Cerebellar nuclear complex (tissue), 1 donor: ENCODE data around the gene CDCA8.
"Not testable (repeated sequence)": the region's sequence is repeated elsewhere in the genome, so short reads cannot be mapped to it uniquely, and the experiment has no call there.

ENCODE experiments used
- DNase-seq, 2 experiments: peaks; one replicate each; lab custom pipeline; 2025; lab: John Stamatoyannopoulos, UW

Gene CDCA8

DNA sequence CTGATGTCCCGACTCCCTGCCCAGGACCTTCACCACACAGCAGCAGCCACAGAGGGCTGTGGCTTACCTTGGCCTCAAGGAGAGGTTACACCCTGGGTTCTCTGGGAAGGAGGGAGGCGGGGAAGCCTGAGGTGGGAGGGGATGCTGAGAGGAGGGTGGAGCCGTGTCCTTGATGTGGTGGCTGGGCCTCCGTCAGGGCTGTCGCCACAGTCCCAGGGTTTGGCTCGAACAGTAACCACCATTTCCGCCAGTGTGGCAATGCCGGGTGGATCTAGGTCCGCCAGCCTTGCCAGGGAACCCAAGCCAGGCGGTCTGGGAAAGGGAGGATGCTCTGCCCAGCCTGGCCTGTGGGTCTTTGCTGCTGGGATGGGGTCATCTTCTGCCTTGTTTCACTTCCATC, 18.4 kb upstream of the CDCA8 start:
- DNase-seq = no peak

DNA sequence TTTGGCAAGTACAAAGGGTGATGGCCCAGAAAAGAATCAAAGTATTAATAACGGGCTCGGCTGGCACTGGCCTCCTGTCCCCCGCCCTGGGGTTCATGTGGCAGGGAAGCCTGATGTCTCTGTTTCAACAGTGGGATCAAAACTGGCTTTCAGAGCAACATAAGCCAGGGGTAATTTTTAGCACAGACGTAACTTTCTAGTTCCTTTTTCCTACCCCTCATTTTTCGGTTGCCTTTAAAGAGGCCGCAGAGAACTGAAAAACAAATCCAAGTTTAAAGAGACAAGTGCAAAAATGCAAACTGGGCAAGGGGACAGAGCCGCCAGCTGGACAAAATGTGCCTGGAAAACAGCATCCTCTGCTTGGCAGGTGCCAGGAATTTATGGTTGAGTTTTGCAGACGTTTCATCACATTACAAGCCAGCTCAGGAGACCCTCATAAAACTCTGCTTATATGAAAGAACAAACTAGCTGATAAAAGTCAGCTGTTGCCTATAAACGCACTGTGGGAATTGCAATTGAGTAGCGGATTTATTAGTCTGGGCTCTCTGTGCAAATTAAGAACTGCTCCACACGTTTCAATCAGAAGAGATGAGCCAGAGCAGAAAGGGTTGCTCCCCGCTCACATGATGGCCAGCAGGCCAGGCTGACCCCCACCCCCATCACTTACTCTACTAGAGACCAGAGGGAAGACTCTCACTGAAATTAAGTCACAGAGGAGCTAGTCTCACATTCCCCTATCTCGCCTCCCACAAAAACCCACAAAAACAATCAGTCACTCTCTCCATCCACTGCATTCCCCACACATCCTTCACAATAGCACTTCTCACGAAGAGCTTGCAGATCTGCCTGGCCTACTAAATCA, 15.8 kb upstream of the CDCA8 start:
- no peak for DNase-seq

DNA sequence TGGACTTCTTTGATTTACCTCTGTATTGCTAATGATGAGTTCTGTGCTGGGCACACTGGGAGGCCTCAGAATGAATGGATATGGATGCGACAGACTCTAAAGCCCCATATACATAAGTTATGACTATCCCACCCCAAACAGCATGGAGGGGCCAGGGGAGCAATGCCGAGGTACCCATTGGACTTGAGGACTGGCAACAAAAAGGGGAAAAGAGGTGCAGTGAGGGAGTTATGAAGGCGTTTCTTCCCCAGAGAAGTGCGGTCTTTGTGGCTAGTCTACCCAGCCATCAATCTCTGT, 15.2 kb upstream of the CDCA8 start:
- DNase-seq = no peak

DNA sequence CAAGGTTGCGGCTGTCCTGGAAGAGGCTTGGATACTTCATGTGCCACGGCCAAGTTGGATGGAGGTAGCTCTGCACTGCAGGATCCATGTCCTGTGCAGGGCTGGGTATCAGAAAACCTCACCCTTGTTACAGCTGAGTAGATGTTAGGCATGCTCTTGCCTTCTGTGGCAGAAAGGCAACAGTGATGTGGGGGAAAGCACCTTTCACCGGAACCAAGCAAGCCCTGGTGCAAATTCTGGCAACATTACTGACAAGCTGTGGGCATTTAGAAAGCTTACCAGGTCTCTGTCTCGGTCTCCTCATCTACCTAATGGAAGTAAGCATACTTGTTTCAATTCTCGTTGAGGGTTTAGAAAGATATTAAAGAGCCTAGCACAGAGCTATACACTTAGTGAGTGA, 14.5 kb upstream of the CDCA8 start:
- DNase-seq = no peak

DNA sequence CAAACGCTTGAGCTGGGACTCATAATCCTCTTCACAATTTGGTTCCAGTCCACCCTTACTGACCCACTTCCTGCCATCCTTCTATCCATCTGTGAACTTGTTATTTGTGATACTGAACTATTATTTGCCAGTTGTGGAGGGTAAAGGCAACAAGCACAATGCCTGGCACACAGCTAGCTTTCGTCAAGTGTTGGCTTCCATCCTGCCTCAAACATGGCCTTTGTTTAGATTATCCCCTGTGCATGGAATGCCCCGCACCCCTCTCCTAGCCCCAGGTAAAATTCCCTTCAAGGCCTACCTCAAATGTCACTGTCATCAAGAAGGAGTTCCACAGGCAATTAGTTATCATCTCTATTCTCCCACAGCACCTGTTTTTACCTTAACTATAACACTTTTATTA, 11.4 kb upstream of the CDCA8 start:
- DNase-seq = no peak

DNA sequence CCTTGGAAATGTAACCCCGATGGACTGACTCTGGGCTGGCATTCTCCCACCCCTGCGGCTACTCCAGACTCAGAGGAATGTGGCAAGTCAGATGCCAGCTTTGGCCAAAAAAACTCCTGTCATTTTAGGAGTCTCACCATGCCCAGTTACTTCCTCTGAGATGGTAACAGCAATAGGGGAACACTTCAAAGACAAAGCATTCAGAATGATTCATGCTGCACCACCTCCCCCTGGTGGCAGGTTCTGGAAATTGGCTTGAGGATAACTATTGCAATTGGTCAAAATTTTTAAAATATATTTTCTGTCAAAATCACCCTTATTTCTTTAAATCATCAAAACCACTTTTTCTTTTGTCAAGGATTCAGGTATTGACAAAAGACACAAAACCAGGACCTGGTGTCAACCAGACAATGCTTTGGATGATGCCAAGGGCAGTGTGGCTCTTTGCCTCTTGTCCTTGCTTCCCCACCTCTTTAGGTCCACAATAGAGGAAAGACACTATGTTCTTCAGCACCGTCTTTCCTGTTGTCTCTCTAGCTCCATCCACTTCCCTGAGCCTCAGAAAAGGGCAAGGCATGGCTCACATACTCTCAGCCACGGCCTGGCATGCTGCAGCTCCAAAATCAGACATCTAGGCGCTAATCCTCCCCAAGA, 9.9 kb upstream of the CDCA8 start:
- DNase-seq = no peak

DNA sequence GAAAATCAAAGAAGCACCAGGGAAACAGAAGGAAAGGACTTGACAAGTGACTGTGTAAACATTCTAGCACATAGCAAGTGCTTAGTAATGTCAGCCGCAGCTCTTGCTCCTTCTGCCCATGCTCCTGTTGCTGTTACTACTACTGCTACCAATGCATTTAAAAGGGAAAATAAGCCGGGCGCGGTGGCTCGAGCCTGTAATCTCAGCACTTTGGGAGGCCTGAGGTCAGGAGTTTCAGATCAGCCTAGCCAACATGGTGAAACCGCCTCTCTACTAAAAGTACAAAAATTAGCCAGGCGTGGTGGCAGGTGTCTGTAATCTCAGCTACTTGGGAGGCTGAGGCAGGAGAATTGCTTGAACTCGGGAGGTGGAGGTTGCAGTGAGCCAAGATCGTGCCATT, 8.1 kb upstream of the CDCA8 start:
- not testable (repeated sequence) for DNase-seq

DNA sequence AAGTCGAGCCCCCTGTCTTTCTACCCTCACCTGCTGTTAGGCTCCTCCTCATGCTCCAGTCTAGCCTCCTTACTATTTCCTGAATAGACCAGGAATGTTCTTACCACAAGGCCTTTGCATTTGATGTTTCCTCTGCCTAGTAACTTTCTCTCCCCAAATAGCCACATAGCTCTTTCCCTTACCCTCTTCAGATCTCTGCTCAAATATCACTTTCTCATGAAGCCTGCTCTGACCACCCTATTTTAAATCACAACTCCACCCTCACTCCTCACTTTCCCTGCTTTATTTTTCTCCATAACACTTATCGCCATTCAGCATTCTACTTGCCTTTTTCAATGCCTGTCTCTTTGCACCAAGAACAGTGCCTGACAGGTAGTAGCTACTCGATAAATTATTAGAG, 6.6 kb upstream of the CDCA8 start:
- no peak for DNase-seq

DNA sequence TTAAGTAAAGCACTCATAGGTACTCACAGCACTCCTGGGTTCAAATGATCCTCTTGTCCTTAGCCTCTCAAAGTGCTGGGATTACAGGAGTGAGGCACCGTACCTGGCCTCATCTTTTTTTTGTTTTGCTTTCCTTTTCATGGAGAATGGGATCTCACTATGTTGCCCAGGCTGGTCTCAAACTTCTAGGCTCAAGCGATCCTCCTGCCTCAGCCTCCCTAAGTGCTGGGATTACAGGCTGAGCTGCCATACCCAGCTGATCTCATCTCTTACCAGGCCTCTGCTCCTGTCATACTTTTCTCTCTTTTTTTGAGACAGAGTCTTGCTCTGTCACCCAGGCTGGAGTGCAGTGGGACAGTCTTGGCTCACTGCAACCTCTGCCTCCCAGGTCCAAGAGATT, 4.6 kb upstream of the CDCA8 start:
- not testable (repeated sequence) for DNase-seq

DNA sequence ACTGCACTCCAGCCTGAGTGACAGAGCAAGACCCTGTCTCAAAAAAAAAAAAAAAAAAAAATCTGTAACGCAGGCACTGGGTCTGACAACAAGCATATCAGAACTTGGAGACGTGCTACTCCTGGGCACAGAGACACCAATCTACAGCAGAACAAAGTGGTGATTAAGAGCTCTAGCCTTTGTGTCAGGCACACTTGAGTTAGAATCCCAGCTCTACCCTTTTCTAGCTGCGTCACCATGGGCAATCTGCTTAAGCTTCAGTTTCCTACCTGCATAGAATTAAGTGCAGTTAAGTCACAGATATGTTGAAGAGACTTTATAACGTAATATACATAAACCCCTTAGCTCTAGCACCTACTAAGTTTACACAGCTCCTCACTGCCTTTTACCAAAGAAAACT, 3.4 kb upstream of the CDCA8 start:
- no peak for DNase-seq

DNA sequence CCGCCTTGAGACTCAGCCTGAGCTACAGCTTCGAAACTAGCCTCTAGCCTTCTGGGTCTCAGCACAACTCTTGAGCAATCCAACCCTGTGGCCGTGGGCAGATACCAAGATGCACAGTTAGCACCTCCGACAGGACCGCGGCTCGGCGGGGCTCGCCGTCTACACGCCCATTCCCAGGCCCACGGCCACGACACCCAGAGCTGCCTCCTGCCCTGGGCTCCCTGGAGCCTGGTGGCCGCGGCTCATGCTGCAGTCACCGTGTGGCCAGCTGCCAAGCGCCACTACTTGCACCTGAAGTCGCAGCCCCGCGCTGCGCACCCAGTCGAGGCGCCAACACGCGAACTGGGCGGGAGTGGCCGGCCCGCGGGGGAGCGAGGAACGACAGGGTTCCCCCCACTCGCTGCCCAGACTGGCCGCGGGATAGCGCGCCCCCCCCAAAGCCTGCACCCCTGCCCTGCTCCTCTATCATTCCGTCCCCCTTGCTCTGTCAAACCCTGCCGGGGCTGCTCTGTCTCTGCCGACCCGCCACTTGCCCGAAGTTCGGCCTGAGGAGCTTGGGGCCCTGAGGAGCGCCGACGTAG, 729 bp upstream of the CDCA8 start:
- DNase-seq = no peak

DNA sequence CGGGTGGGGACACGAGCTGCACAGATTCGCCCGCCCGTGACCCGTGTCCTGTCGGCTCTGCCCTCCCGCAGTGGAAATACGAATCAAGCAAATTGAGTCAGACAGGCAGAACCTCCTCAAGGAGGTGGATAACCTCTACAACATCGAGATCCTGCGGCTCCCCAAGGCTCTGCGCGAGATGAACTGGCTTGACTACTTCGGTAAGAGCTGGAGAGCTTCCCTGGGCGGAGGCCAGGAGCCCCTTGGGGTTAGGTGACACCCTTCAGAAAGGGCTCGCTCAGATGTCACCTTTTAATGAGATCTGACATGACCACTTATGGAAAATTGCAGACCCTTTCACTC, 489 bp downstream of the CDCA8 start:
- DNase-seq = no peak

DNA sequence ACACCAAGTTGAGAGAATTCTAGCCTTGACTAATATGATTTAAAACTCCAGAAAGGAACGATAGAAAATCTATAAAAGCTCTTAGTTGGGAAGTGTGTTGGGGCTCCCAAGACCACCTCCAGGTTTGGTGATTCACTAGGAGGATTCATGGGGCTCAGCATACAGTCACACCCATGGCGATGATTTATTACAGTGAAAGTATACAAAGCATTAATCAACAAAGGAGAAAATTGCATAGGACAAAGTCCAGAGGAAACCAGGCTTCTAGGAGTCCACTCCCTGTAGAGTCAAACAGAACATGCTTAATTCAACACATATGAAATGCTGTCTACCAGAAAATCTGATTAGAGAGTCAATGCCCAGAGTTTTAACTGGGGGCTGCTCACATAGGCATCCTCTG, 4.8 kb downstream of the CDCA8 start:
- no peak for DNase-seq

DNA sequence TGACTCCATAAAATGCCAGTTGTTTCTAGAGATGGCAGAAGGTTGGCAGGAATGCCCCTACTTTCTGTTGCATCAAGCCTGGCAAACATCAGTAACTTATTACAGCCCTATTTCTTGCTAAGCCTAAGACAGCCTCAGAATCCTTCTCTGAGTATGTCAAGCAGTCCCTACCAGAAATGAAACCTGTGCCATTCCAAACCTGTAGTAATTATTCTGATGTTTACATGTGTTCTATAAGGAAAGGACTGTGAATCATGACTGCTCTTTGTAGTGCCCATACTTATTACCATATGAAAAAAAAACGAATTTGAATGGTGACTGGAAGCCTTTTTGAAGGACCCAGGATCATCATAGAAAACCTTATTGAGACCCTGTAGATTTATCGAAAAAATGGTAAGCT, 5.4 kb downstream of the CDCA8 start:
- no peak for DNase-seq

DNA sequence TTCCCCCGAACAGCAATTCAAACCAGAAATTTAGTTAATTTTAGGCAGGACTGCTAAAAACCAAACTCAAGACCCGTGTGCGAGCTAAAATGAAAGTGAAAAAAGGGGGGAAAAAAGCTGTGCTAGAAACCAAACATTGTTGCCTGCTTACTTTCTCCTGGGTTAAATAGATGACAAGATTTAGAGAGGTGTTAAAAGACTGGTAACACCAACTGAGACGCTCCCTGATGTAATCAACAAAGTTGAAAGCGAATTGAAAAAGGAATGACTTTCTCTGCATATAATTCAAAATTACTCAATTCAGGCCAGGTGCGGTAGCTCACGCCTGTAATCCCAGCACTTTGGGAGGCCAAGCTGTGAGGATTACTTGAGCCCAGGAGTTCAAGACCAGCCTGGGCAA, 6.8 kb downstream of the CDCA8 start:
- DNase-seq = no peak

DNA sequence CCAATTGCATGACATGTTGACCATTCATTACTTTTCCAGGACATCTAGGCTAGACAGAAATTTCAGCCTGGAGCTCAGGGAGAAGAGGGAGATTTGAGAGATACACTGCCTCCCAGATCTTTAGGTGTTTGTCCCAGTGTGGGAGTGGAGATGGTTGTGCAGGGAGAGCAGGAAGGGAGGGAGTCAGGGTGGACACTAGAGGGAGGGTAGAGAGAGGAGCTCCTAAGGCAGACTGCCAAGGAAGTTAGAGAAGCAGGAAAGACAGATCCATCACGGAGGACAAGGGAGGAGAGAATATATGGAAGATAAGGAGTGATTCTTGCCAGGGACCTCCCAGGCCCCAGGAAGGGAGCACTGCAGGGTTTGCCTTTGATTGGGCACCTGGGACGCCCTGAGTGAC, 8.7 kb downstream of the CDCA8 start:
- DNase-seq = no peak

DNA sequence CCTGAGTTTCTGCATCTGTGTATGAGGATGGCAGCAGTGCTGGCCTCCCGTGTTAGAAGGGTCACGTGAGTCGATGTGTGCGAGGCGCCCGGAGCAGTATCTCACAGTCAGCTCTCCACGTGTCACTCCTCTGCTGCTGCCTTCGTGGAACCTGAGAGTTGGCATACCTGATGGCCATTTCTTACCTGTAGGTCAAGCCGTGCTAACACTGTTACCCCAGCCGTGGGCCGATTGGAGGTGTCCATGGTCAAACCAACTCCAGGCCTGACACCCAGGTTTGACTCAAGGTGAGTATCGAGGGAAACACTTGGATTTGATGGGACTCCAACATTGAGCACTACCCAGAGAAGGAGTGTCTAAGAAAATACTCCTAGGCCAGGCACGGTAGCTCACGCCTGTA, 10.7 kb downstream of the CDCA8 start:
- no peak for DNase-seq

DNA sequence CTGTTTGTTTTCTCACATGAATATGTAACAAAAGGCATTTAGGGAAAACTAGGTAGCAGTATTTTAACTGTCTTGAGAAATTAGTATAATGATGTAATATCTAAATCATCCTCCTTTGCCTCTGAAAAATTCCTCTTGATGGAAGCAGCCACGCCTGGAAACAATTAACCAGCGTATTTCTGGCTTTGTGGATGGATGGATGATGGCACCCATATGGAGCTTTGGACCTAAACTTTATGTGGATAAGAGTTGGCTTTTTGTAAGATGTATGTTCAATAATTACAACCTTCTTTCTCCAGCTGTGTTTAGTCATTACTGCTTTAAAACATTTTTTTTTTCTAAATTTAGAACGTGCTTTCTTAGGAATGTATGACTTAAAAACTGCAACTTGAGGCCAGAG, 12.7 kb downstream of the CDCA8 start:
- DNase-seq = no peak

DNA sequence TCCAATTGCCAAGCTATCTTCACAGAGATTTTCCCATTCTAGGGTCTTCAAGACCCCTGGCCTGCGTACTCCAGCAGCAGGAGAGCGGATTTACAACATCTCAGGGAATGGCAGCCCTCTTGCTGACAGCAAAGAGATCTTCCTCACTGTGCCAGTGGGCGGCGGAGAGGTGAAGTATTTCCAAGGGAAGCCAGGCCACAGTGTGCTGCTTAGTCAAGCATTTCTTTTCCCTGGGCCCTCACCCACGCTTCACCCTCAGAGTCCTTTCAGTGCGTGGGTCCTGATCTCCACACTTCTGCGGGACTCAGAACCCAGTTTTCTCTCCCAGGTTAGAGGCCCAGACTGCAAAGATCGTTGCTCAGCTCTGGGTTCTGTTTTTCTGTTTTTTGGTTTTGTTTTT, 13.1 kb downstream of the CDCA8 start:
- no peak for DNase-seq

DNA sequence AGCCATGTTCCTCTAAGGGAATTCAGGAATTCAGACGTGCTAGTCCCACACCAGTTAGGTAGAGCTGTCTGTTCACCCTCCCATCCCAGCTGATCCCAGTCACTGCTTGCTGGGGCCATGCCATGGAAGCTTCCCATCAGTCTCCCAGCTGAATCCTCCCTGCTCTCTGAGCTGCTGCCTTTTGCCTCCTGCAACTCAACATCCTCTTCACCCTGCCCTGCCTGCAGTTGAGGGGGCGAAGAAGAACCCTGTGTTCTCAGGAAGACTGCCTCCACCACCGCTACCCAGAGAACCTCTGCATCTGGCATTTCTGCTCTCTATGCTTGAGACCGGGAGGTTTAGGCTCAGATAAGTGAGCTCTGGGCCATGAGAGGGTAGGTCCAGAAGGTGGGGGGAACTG, 16.2 kb downstream of the CDCA8 start:
- DNase-seq = no peak

DNA sequence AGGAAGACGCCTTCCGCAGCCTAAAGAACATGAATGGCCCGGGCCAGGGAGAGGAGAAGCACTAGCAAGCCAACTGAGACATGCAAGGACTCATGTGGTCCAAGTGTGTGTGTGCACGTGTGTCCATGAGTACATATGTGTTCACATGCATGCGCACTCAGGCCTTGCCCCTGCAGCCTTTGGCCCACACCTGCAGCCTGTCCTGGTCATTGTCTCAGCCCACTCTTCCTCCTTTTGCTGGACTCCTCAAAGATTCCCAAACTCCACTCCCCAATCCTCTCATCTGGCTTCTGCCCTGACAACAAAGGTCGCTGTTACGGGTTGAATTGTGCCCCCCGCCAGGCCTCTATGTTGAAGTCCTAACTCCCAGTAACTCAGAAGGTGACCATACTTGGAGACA, 21.9 kb downstream of the CDCA8 start:
- no peak for DNase-seq

DNA sequence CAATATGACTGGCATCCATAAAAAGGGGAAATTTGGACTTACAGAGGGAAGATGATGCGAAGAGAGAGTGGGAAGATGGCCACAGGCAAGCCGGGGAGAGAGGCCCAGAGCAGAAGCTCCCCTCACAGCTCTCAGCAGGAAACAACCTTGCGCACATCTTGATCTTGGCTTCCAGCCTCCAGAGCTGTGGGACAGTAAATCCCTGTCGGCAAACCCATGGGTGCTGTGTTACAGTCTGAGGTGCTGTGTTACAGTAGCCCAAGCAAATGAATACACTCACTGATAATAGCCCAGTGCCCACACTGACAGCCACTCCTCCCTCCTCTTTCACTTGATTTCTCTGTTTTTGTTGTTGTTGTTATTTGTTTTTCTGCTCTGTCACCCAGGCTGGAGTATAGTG, 22.4 kb downstream of the CDCA8 start:
- no peak for DNase-seq

DNA sequence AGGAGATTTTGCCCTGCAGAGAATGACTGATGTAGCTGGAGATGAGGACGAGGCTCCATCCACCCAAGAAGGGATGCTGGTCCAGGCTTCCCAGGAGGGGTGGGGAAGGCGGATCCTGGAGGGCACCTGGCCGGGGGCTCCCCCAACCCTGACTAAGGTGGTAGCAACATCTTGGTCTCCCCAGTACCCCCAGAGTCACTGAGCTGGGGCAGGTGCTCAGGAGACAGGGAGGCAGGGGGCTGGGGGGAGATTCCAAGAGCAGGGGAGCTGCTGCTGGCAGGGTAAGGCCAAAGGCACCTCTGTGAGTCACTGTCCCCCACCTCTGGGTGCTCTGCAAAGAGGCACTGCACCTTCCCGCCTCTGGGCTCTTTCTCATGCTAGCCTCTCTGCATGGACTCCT, 24.0 kb downstream of the CDCA8 start:
- no peak for DNase-seq

DNA sequence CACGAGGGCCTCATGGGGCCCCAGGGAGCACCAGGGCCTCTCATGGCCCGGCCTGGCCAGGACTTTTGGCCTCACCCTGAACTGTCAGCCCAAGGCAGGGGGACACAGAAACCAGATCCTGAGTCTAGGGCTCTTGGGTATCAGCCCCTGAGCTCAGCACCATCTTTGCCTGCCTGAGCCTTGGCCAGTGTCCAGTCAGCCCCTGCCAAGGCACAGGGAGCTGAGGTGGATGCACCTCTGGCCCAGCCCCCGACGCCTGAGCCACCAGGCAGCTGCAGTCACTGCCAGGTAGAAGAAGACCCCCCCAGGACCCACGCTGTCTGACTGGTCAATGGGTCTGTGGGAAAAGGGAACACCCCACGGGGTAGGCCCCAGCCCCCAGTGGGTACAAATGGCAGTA, 25.3 kb downstream of the CDCA8 start:
- DNase-seq = no peak
